H1 (cell line): ENCODE measurements around the gene RNU6-9. TPM values are rescaled to one million over a fixed set of nuclear protein-coding genes. Genes with fewer than 3 reads are reported as not detected.

Experiments
- CTCF ChIA-PET: fragments of 300-600 bp; sonication (Branson Sonifier 250); formaldehyde crosslinking; loops from one replicate; lab custom pipeline; 2021; ENCODE audit not compliant: partially characterized antibody; lab: Charles Lee
- POLR2A ChIA-PET: fragments of 300-600 bp; sonication (Branson Sonifier 250); formaldehyde crosslinking; loops from one replicate; lab custom pipeline; 2021; ENCODE audit warnings: inconsistent platforms; ENCODE audit not compliant: partially characterized antibody; lab: Charles Lee
- DNase-seq, 2 experiments: peaks; one replicate each; pipeline versions ENCODE4 v3.0.0 to v3.0.0-alpha.2; 2010 to 2022; ENCODE audit warnings: low spot score in 2 of 2, low read depth in 1 of 2, mixed read lengths in 1 of 2
- FAIRE-seq: peaks from 2 replicates; lab custom pipeline; 2011; peaks lifted over from hg19 to GRCh38; lab: Jason Lieb, UNC
- H2AFZ ChIP-seq: 2 replicates; pipeline ENCODE4 v1.8.1; 2012; ENCODE audit warnings: low read length, inconsistent platforms
- H2AK5ac ChIP-seq: 2 replicates; pipeline ENCODE4 v1.6.1; 2013; ENCODE audit warnings: low read depth, low read length
- H2BK120ac ChIP-seq: replicated peaks from 2 replicates; pipeline ENCODE3; 2013; ENCODE audit warnings: low read depth, low read length, inconsistent platforms
- H2BK12ac ChIP-seq: 2 replicates; pipeline ENCODE4 v1.6.1; 2013; ENCODE audit warnings: low read depth, low read length
- H2BK15ac ChIP-seq: 2 replicates; pipeline ENCODE4 v1.6.1; 2013; ENCODE audit warnings: low read length
- H2BK20ac ChIP-seq: 2 replicates; pipeline ENCODE4 v1.6.1; 2013; ENCODE audit warnings: low read length
- H2BK5ac ChIP-seq: 2 replicates; pipeline ENCODE4 v1.6.1; 2013; ENCODE audit warnings: low read depth, low read length
- H3K14ac ChIP-seq: 2 replicates; pipeline ENCODE4 v1.6.1; 2013; ENCODE audit warnings: inconsistent platforms; ENCODE audit not compliant: insufficient read length
- H3K18ac ChIP-seq: 2 replicates; pipeline ENCODE4 v1.6.1; 2013; ENCODE audit warnings: low read length; ENCODE audit errors: extremely low read depth
- H3K23ac ChIP-seq: 2 replicates; pipeline ENCODE4 v1.6.1; 2013; ENCODE audit warnings: inconsistent platforms; ENCODE audit not compliant: insufficient read length
- H3K23me2 ChIP-seq: 2 replicates; pipeline ENCODE4 v1.6.1; 2013; ENCODE audit warnings: low read depth, low read length
- H3K27ac ChIP-seq: 2 replicates; pipeline ENCODE4 v1.6.1; 2011; ENCODE audit warnings: low read depth, low read length, inconsistent platforms
- H3K27me3 ChIP-seq, 4 experiments: replicated peaks in 1 of 4; 1 replicate in 1 of 4; 2 replicates in 3 of 4; pipeline versions ENCODE4 v1.6.1 to v1.8.1; 2011 to 2013; ENCODE audit warnings: low read length in 3 of 4, mild to moderate bottlenecking in 3 of 4, inconsistent platforms in 2 of 4, mixed read lengths in 2 of 4, moderate library complexity in 1 of 4; ENCODE audit not compliant: control insufficient read depth in 3 of 4, insufficient read depth in 3 of 4; ENCODE audit errors: extremely low read depth in 1 of 4
- H3K36me3 ChIP-seq, 4 experiments: 2 replicates each; pipeline versions ENCODE4 v1.6.1 to v1.8.1; 2011 to 2013; ENCODE audit warnings: mild to moderate bottlenecking in 4 of 4, low read length in 3 of 4, moderate library complexity in 2 of 4, control low read depth in 1 of 4, inconsistent platforms in 1 of 4; ENCODE audit not compliant: insufficient read depth in 4 of 4, control insufficient read depth in 2 of 4
- H3K4ac ChIP-seq: replicated peaks from 2 replicates; pipeline ENCODE3; 2013; ENCODE audit warnings: low read length, low read depth, mixed read lengths, inconsistent platforms; ENCODE audit not compliant: insufficient read length
- H3K4me1 ChIP-seq, 4 experiments: replicated peaks in 1 of 4; 1 replicate in 1 of 4; 2 replicates in 3 of 4; pipeline versions ENCODE4 v1.6.1 to v1.8.1; 2011 to 2013; ENCODE audit warnings: low read length in 3 of 4, inconsistent platforms in 2 of 4, mixed read lengths in 1 of 4; ENCODE audit not compliant: insufficient read depth in 4 of 4, control insufficient read depth in 3 of 4
- H3K4me2 ChIP-seq, 2 experiments: 2 replicates each; pipeline versions ENCODE4 v1.6.1 to v1.8.1; 2011 to 2013; ENCODE audit warnings: low read depth in 2 of 2, low read length in 2 of 2, control low read depth in 1 of 2, inconsistent platforms in 1 of 2, mild to moderate bottlenecking in 1 of 2; ENCODE audit not compliant: insufficient read depth in 1 of 2
- H3K4me3 ChIP-seq, 4 experiments: fragments of 200-600, 300-600 bp in 1 of 4; sonication (generic), shearing (Covaris generic), sonication (Bioruptor Twin) in 1 of 4; 2 replicates each; pipeline versions ENCODE4 v1.5.1 to v1.8.1; 2011 to 2016; ENCODE audit warnings: low read length in 4 of 4, low read depth in 3 of 4, control low read depth in 2 of 4, inconsistent platforms in 2 of 4, mild to moderate bottlenecking in 2 of 4, mixed read lengths in 1 of 4, moderate library complexity in 1 of 4; ENCODE audit not compliant: insufficient read depth in 2 of 4; ENCODE audit errors: extremely low read depth in 1 of 4
- H3K56ac ChIP-seq: replicated peaks from 2 replicates; pipeline ENCODE3; 2013; ENCODE audit warnings: low read depth, mild to moderate bottlenecking, mixed read lengths, low read length, inconsistent platforms; ENCODE audit not compliant: insufficient read length
- H3K79me1 ChIP-seq: 2 replicates; pipeline ENCODE4 v1.6.1; 2013; ENCODE audit warnings: low read depth, low read length, control low read depth
- H3K79me2 ChIP-seq, 2 experiments: 2 replicates each; pipeline versions ENCODE4 v1.6.1 to v1.8.1; 2012 to 2013; ENCODE audit warnings: low read length in 2 of 2, mild to moderate bottlenecking in 2 of 2, inconsistent platforms in 1 of 2; ENCODE audit not compliant: insufficient read depth in 2 of 2, control insufficient read depth in 1 of 2
- H3K9ac ChIP-seq, 4 experiments: replicated peaks in 1 of 4; 1 replicate in 1 of 4; 2 replicates in 3 of 4; pipeline versions ENCODE4 v1.6.1 to v1.8.1; 2011 to 2013; ENCODE audit warnings: low read depth in 3 of 4, low read length in 3 of 4, control low read depth in 2 of 4, mild to moderate bottlenecking in 2 of 4, moderate library complexity in 2 of 4, inconsistent platforms in 1 of 4; ENCODE audit errors: extremely low read depth in 1 of 4
- H3K9me3 ChIP-seq, 2 experiments: 2 replicates each; pipeline versions ENCODE4 v1.6.1 to v1.8.1; 2012 to 2013; ENCODE audit warnings: mild to moderate bottlenecking in 2 of 2, moderate library complexity in 2 of 2, control low read depth in 1 of 2, inconsistent platforms in 1 of 2, low read depth in 1 of 2, low read length in 1 of 2, mixed read lengths in 1 of 2; ENCODE audit not compliant: insufficient read depth in 2 of 2
- H4K20me1 ChIP-seq, 2 experiments: replicated peaks in 1 of 2; 2 replicates each; pipeline versions ENCODE3 to v1.8.1; 2011 to 2013; ENCODE audit warnings: inconsistent platforms in 2 of 2, low read length in 2 of 2, mild to moderate bottlenecking in 1 of 2; ENCODE audit not compliant: insufficient read depth in 2 of 2, control insufficient read depth in 1 of 2
- H4K5ac ChIP-seq: 2 replicates; pipeline ENCODE4 v1.6.1; 2013; ENCODE audit warnings: low read length, low read depth, mixed read lengths, inconsistent platforms; ENCODE audit not compliant: insufficient read length
- H4K8ac ChIP-seq: 2 replicates; pipeline ENCODE4 v1.8.0; 2013; ENCODE audit warnings: mild to moderate bottlenecking, moderate library complexity, low read length, inconsistent platforms; ENCODE audit not compliant: insufficient read depth; ENCODE audit errors: extremely low read depth
- H4K91ac ChIP-seq: replicated peaks from 2 replicates; pipeline ENCODE3; 2013; ENCODE audit warnings: low read length, mixed read lengths, inconsistent platforms; ENCODE audit not compliant: insufficient read length
- EP300 ChIP-seq, 2 experiments: IDR thresholded peaks; 1 replicate in 1 of 2; 2 replicates in 1 of 2; pipeline ENCODE4 v1.6.1; 2011 to 2012; ENCODE audit warnings: low read depth in 2 of 2, low read length in 2 of 2, mild to moderate bottlenecking in 2 of 2, borderline replicate concordance in 1 of 2, inconsistent platforms in 1 of 2, moderate library complexity in 1 of 2
- JUND ChIP-seq: IDR thresholded peaks from 2 replicates; pipeline ENCODE4 v1.6.1; 2011; ENCODE audit warnings: mild to moderate bottlenecking, improper control_type of control experiment, low read length
- KDM1A ChIP-seq: fragments of 200-600, 300-600 bp; sonication (generic); IDR thresholded peaks from 2 replicates; pipeline ENCODE4 v1.7.1; 2016; ENCODE audit warnings: mild to moderate bottlenecking, low read length, borderline replicate concordance
- POLR2AphosphoS5 ChIP-seq: IDR thresholded peaks from 2 replicates; pipeline ENCODE4 v1.6.1; 2011; ENCODE audit warnings: low read depth, low read length
- RBBP5 ChIP-seq: IDR thresholded peaks from 2 replicates; pipeline ENCODE4 v1.7.1; 2012; ENCODE audit warnings: low read depth, mild to moderate bottlenecking, inconsistent platforms, low read length, moderate library complexity, borderline replicate concordance
- SIX5 ChIP-seq: IDR thresholded peaks from 2 replicates; pipeline ENCODE4 v1.6.1; 2011; ENCODE audit warnings: mild to moderate bottlenecking, low read depth, low read length
- SP4 ChIP-seq: IDR thresholded peaks from 2 replicates; pipeline ENCODE4 v1.6.1; 2012; ENCODE audit warnings: low read length, inconsistent platforms
- TAF1 ChIP-seq: IDR thresholded peaks from 2 replicates; pipeline ENCODE4 v1.6.1; 2011; ENCODE audit warnings: mild to moderate bottlenecking, low read depth, low read length
- ZNF274 ChIP-seq: IDR thresholded peaks from 2 replicates; pipeline ENCODE4 v1.7.0; 2012; ENCODE audit warnings: low read length, borderline replicate concordance; ENCODE audit errors: extremely low read depth
- WGBS, 2 experiments: shearing (Covaris generic) in 1 of 2; methylation state at CpG; one replicate each; pipeline versions ENCODE4 v1.1.6 to v1.1.7; 2013 to 2015; ENCODE audit warnings: low lambda C conversion rate in 2 of 2, mixed read lengths in 2 of 2, inconsistent platforms in 1 of 2, low coverage in 1 of 2, missing lambda C conversion rate in 1 of 2; ENCODE audit not compliant: insufficient replicate concordance in 2 of 2, insufficient coverage in 1 of 2, insufficient read length in 1 of 2; ENCODE audit errors: extremely low coverage in 1 of 2, missing lambda C conversion rate in 1 of 2; 5-methylcytosine and 5-hydroxymethylcytosine counted together
- polyA plus RNA-seq, 7 experiments: library from polyadenylated mRNA; depleted of rRNA in 3 of 7; stranded (reverse) in 5 of 7; unstranded in 2 of 7; fragments of >200 nt in 5 of 7; fragments of 200-250 nt in 2 of 7; gene quantifications; 1 replicate in 5 of 7; 2 replicates in 1 of 7; 4 replicates in 1 of 7; pipeline versions ENCODE4 v1.2.1 to v1.2.3, GENCODE V29; 2011 to 2013; ENCODE audit warnings: missing spikeins in 2 of 7, mixed read lengths in 2 of 7
- total RNA-seq: library from RNA; stranded (reverse); fragmentation: NEBNext Ultra II Directional; extraction: Animal tissue kit (Norgen Biotek cat#: 25700); gene quantifications from 2 replicates; pipeline ENCODE4 v1.2.1, GENCODE V29; 2021

RNU6-9 gene
- total and polyA plus RNA-seq, 2 of the 8 experiments (the other 6 are each of a cell fraction or from before 2014, with no cell fraction given), result not detected

GRCh38 chr19:869245-870177 lies 23.8 kb upstream of the RNU6-9 start:
- Histone ChIP-seq H3K23me2 (no peaks in the 10 kb centered on the region), H3K56ac (no peak overlapping the region), H4K5ac (no peak overlapping the region), H2BK15ac (no peak overlapping the region), H3K23ac (no peak overlapping the region), H3K4me2 (no peak overlapping the region), H2BK20ac (no peak overlapping the region), H3K4ac (no peak overlapping the region), H4K20me1 (peaks cover 4 to 9% of the 10 kb centered on the region in 2 experiments), H2AK5ac (no peak overlapping the region), H3K14ac (no peak overlapping the region), H2BK5ac (no peak overlapping the region; the same call in 1 of the 2 replicates), H3K9ac (no peak overlapping the region), H2BK12ac (no peak overlapping the region), H3K27ac (no peak overlapping the region), H3K9me3 (peaks cover 0 to 3% of the 10 kb centered on the region in 2 experiments; a peak in 1 of 4 replicates), H2BK120ac (no peak overlapping the region), H2AFZ (no peak overlapping the region), H3K27me3 (no peaks in the 10 kb centered on the region), H3K36me3 (peaks cover 0 to 14% (median 0%) of the 10 kb centered on the region in 4 experiments; a peak in 2 of 8 replicates), H3K18ac (no peak overlapping the region), H3K4me1 (peaks cover 3 to 22% (median 7%) of the 10 kb centered on the region in 4 experiments), H3K79me1 (no peaks in the 10 kb centered on the region; the same call in 1 of the 2 replicates), H4K8ac (no peak overlapping the region), H3K79me2 (no peaks in the 10 kb centered on the region), H4K91ac (no peak overlapping the region), H3K4me3 (no peak overlapping the region)
- 87% methylated on average over 23 of the region's 29 CpGs; no CpG with 5 or more reads in 1 of the 2 experiments for WGBS, 2 experiments
- DNase-seq (no peak), FAIRE-seq (no peak)
- POLR2A ChIA-PET, result no interaction called here
- CTCF ChIA-PET, result interaction anchor here (1.5 kb wide), 1 partner anchor 48 kb away, joined by 3 read pairs; no protein-coding TSS in a partner anchor
- no peak for TF ChIP-seq EP300 (IDR thresholded peaks at IDR 0.05; ENCODE audit: borderline replicate concordance in 1 of 2, low read depth in 2 of 2, low read length in 2 of 2)
- no peak for TF ChIP-seq JUND
- no peak for TF ChIP-seq POLR2AphosphoS5
- TF ChIP-seq TAF1, result no peak
- TF ChIP-seq SP4, result no peak
- no peak for TF ChIP-seq RBBP5
- no peak for TF ChIP-seq KDM1A
- TF ChIP-seq SIX5, result no peak
- TF ChIP-seq ZNF274, result no peak
